Subcutaneous adipose tissue (tissue), 4 donors: ENCODE measurements around the gene GGCT. TPM values are rescaled to one million over a fixed set of nuclear protein-coding genes. Genes with fewer than 3 reads are reported as not detected.

Experiments used
- CTCF ChIP-seq: fragments of 450-650 bp; IDR thresholded peaks from one replicate; pipeline ENCODE4 v1.5.1; 2016; ENCODE audit warnings: low read depth, mild to moderate bottlenecking, control low read depth, antibody characterized with exemption, moderate library complexity
- total RNA-seq, 4 donors: library from RNA; depleted of rRNA; stranded (reverse); fragments of >200 nt; gene quantifications; one replicate each; pipeline ENCODE4 v1.1.0, GENCODE V29; 2016

Gene GGCT
- total RNA-seq, 4 donors from 2014 or later: 24.4 to 271 (median 92.0) TPM

- TF ChIP-seq CTCF: no peak
Observed at GRCh38 chr7:30545791-30546555, 41.3 kb upstream of the GGCT start.

GRCh38 chr7:30543813-30544525 is 39.3 kb upstream of the GGCT start:
- no peak for TF ChIP-seq CTCF

DNA sequence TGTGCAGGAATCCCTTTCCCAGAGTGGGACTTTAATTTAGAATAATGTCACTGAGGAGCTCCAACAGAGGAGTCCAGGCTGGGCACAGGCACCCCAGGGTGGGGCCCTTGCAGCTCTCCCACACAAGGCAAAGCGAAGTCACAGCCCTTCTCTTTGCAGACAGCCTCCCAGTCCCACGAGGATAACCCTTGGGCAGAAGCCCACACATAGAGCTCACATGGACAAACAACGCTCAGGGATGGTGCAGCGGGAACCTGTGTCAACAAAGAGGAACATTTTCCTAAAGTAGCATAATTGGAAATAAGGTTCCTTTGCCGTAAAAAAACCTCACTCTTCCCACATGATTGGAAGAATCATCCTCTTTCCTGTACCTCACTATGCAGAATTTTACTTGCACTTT is 29.3 kb upstream of the GGCT start:
- no peak for TF ChIP-seq CTCF

DNA sequence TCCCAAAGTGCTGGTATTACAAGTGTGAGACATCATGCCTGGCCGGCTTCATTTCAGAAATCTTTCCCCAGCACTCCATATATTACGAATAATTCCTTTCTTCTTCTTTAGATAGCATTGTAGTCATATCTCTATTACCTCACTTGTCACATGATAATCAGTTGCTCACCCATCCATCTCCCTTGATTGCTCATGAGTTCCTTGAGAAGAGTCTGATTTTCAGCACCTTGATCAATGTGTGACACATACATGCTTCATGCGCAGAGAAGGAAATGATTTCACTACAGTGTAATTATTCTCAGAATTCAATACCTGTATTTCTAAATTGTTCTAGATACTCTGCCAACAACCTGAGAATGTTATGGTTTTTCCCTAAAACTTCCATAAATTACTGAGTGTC is 26.7 kb upstream of the GGCT start:
- no peak for TF ChIP-seq CTCF

DNA sequence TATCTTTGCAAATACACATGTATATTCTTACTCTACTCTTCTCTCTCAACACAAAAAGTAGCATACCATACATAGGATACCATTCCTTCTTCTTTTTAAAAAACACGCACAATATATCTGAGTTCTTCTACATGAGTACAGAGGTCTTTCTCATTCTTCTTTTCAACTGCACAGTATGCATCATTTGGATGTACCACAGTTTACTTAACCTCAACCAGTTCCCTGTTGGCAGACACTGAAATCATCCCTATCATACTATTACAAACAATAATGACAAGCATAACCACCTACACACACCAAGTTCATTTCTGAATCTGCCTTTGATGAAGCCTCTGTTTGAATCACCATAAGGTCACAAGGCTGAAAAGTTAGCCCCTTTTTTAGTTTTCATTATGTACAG is 25.7 kb upstream of the GGCT start:
- no peak for TF ChIP-seq CTCF

DNA sequence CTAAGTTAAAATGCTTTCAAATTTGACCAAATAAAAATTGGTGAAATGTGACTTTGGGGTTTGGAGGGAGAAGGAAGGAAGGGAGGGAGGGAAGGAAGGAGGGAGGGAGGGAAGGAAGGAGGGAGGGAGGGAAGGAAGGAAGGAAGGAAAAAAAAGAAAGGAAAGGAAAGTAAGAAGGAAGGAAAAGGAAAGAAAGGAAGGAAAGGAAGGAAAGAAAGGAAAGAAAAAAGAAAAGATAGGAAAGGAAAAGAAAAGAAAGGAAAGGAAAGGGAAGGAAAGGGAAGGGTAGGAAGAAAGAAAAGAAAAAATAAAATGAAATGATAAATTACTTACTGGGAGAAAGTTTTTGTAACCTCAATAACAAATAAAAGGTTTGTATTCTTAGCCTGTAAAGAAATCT is 24.1 kb upstream of the GGCT start:
- no peak for TF ChIP-seq CTCF

DNA sequence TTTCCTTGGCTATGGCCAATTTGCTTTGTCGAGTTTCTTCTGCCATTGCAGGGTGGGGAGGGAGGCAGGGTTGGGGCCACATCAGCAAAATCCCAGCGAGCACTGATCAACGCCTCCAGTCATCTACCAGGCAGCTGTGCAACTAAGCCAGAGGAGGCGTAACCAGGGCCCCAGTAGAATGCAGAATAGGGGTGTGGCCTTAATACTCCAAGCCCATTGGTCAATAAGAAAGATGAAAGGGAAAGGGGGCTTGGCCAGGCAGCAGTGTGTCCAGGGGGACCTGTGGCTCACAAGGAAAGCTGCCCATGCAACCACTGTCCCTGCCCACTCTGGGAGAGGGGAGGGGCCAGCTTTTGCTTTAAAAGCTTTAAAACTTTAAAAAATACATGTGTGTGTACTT is 21.5 kb upstream of the GGCT start:
- TF ChIP-seq CTCF: no peak
